HepG2 (cell line): ENCODE data around the gene CNGA3. TPM values are rescaled to one million over a fixed set of nuclear protein-coding genes. Genes with fewer than 3 reads are reported as not detected.

Source experiments
- ATAC-seq: fragments of 200-7000 bp; cut with Tn5 transposase; 3 replicates; pipeline ENCODE4 v1.9.1; 2020; ENCODE audit warnings: mild to moderate bottlenecking, moderate library complexity
- BruUV-seq: library from RNA; stranded (reverse); fragments of 400-500 nt; replicated peaks from 2 replicates; lab custom pipeline; 2021; lab: Mats Ljungman, UMichigan
- CTCF ChIA-PET: fragments of 300-600 bp; formaldehyde crosslinking; extraction: SDS; loops from one replicate; lab custom pipeline; 2021; ENCODE audit warnings: low total read pairs, inconsistent platforms, low intra/inter-chr PET ratio; lab: Yijun Ruan, JAX
- POLR2A ChIA-PET: fragments of 350-600 bp; sonication (Branson Sonifier 250); formaldehyde crosslinking; loops from one replicate; lab custom pipeline; 2020; ENCODE audit warnings: antibody characterized with exemption, inconsistent platforms; lab: Yijun Ruan, JAX
- DNase-seq: peaks from one replicate; pipeline ENCODE4 v3.0.0-alpha.2; 2015; ENCODE audit warnings: low spot score
- FAIRE-seq: peaks from 3 replicates; lab custom pipeline; 2011; peaks lifted over from hg19 to GRCh38; lab: Jason Lieb, UNC
- H2AFZ ChIP-seq: one replicate; pipeline ENCODE4 v1.6.1; 2011; ENCODE audit warnings: low read length, inconsistent platforms
- H3K27ac ChIP-seq: fragments of 300-600 bp; 3 replicates; pipeline ENCODE4 v1.8.0; 2011; ENCODE audit warnings: mixed run types, mild to moderate bottlenecking, mixed read lengths, low read length, inconsistent platforms; ENCODE audit not compliant: insufficient read depth; ENCODE audit errors: extremely low read length
- H3K27me3 ChIP-seq, 2 experiments: fragments of 200-600 bp in 1 of 2; 2 replicates in 1 of 2; 3 replicates in 1 of 2; pipeline versions ENCODE4 v1.6.0 to v1.8.0; 2011; ENCODE audit warnings: low read length in 2 of 2, mild to moderate bottlenecking in 2 of 2, moderate library complexity in 2 of 2, inconsistent platforms in 1 of 2; ENCODE audit not compliant: insufficient read depth in 2 of 2, control insufficient read depth in 1 of 2
- H3K36me3 ChIP-seq, 2 experiments: fragments of 200-600 bp in 1 of 2; replicated peaks in 1 of 2; 2 replicates in 1 of 2; 3 replicates in 1 of 2; pipeline versions ENCODE4 v1.5.1 to v1.8.0; 2011; ENCODE audit warnings: low read length in 2 of 2, inconsistent platforms in 1 of 2; ENCODE audit not compliant: insufficient read depth in 2 of 2, control insufficient read depth in 1 of 2
- H3K4me1 ChIP-seq: 2 replicates; pipeline ENCODE4 v1.5.1; 2012; ENCODE audit warnings: low read length, inconsistent platforms; ENCODE audit not compliant: insufficient read depth
- H3K4me2 ChIP-seq: 2 replicates; pipeline ENCODE4 v1.6.0; 2011; ENCODE audit warnings: low read depth, low read length, inconsistent platforms
- H3K4me3 ChIP-seq, 3 experiments: fragments of 200-600 bp in 1 of 3; sonication (generic), shearing (Covaris generic) in 1 of 3; replicated peaks in 1 of 3; 2 replicates each; pipeline ENCODE4 v1.5.1; 2011 to 2016; ENCODE audit warnings: low read length in 3 of 3, inconsistent platforms in 2 of 3, low read depth in 2 of 3, mild to moderate bottlenecking in 2 of 3, control low read depth in 1 of 3, mixed read lengths in 1 of 3; ENCODE audit not compliant: insufficient read depth in 1 of 3
- H3K79me2 ChIP-seq: one replicate; pipeline ENCODE4 v1.6.1; 2011; ENCODE audit warnings: low read length, inconsistent platforms; ENCODE audit not compliant: insufficient read depth
- H3K9ac ChIP-seq: 2 replicates; pipeline ENCODE4 v1.6.0; 2011; ENCODE audit warnings: mild to moderate bottlenecking, low read depth, low read length, inconsistent platforms; ENCODE audit not compliant: insufficient read depth
- H3K9me3 ChIP-seq: 2 replicates; pipeline ENCODE4 v1.5.1; 2012; ENCODE audit warnings: mild to moderate bottlenecking, low read length
- H4K20me1 ChIP-seq: 2 replicates; pipeline ENCODE4 v1.6.0; 2011; ENCODE audit warnings: inconsistent platforms, mild to moderate bottlenecking, low read length, moderate library complexity; ENCODE audit not compliant: insufficient read depth
- E2F1 ChIP-seq: sonication (generic); formaldehyde crosslinking; IDR thresholded peaks from 2 replicates; pipeline ENCODE4 v1.5.0; 2020; ENCODE audit warnings: missing genetic modification reagents
- IRX3 ChIP-seq: sonication (generic); formaldehyde crosslinking; IDR thresholded peaks from 2 replicates; pipeline ENCODE4 v1.8.1; 2023; ENCODE audit warnings: mild to moderate bottlenecking, low read depth, missing genetic modification reagents, borderline replicate concordance
- KDM1A ChIP-seq: IDR thresholded peaks from 2 replicates; pipeline ENCODE4 v1.6.1; 2016; ENCODE audit warnings: missing compliant biosample characterization
- MAZ ChIP-seq, 2 experiments: sonication (generic) in 1 of 2; formaldehyde crosslinking in 1 of 2; IDR thresholded peaks; 2 replicates each; pipeline versions ENCODE4 v1.5.0 to v1.6.1; 2012 to 2020; ENCODE audit warnings: low read depth in 2 of 2, mild to moderate bottlenecking in 2 of 2, borderline replicate concordance in 1 of 2, improper control_type of control experiment in 1 of 2, low read length in 1 of 2, missing genetic modification reagents in 1 of 2, moderate library complexity in 1 of 2
- TAF15 ChIP-seq: fragments of 200-400 bp; formaldehyde crosslinking; IDR thresholded peaks from one replicate; pipeline ENCODE4 v1.6.1; 2018; ENCODE audit warnings: mild to moderate bottlenecking, low read depth, low read length; ENCODE audit not compliant: poor library complexity, severe bottlenecking
- TCF12 ChIP-seq, 2 experiments: fragments of 450-650 bp in 1 of 2; sonication (generic) in 1 of 2; formaldehyde crosslinking in 1 of 2; IDR thresholded peaks; 2 replicates each; pipeline versions ENCODE4 v1.6.1 to v1.8.0; 2017 to 2022; ENCODE audit warnings: antibody characterized with exemption in 1 of 2, mild to moderate bottlenecking in 1 of 2, missing genetic modification reagents in 1 of 2, moderate library complexity in 1 of 2
- THAP11 ChIP-seq: IDR thresholded peaks from 2 replicates; pipeline ENCODE4 v1.6.1; 2016; ENCODE audit warnings: missing biosample characterization, missing genetic modification reagents
- TIGD3 ChIP-seq: sonication (generic); formaldehyde crosslinking; IDR thresholded peaks from 2 replicates; pipeline ENCODE4 v1.5.1; 2020; ENCODE audit warnings: mild to moderate bottlenecking, missing genetic modification reagents, borderline replicate concordance
- TP53 ChIP-seq: sonication (generic); formaldehyde crosslinking; conservative IDR thresholded peaks from 2 replicates; pipeline ENCODE4 v1.4.0; 2020; ENCODE audit warnings: missing genetic modification reagents
- TSC22D2 ChIP-seq: sonication (generic); formaldehyde crosslinking; IDR thresholded peaks from 2 replicates; pipeline ENCODE4 v1.5.1; 2020; ENCODE audit warnings: missing genetic modification reagents, mild to moderate bottlenecking, borderline replicate concordance
- ZBTB3 ChIP-seq: sonication (generic); formaldehyde crosslinking; IDR thresholded peaks from 2 replicates; pipeline ENCODE4 v1.4.0; 2020; ENCODE audit warnings: low read depth, mild to moderate bottlenecking, moderate library complexity, missing genetic modification reagents, borderline replicate concordance
- ZFP37 ChIP-seq: sonication (generic); formaldehyde crosslinking; IDR thresholded peaks from 2 replicates; pipeline ENCODE4 v1.4.0; 2020; ENCODE audit warnings: missing genetic modification reagents, borderline replicate concordance
- ZFY ChIP-seq: sonication (generic); formaldehyde crosslinking; IDR thresholded peaks from 2 replicates; pipeline ENCODE4 v1.4.0; 2020; ENCODE audit warnings: missing genetic modification reagents
- WGBS: methylation state at CpG from one replicate; pipeline ENCODE4 v1.1.6; 2017; ENCODE audit warnings: low lambda C conversion rate; 5-methylcytosine and 5-hydroxymethylcytosine counted together
- in situ Hi-C: cut with HindIII; loops from 2 replicates; pipeline ENCODE4 v1.10.0; 2017; ENCODE audit warnings: low pct_unique_long_range_greater_than_20kb; ENCODE audit not compliant: extremely low pct_ligation_motif_present
- intact Hi-C: fragments of 100-400 bp; cut with micrococcal nuclease; formaldehyde crosslinking; loops from one replicate; pipeline ENCODE4 v1.10.0; 2022; ENCODE audit not compliant: unreplicated experiment
- polyA plus RNA-seq, 8 experiments: library from polyadenylated mRNA; depleted of rRNA in 3 of 8; stranded (reverse) in 7 of 8; unstranded in 1 of 8; fragments of >200 nt; fragmentation: Illumina TruSeq in 4 of 8; extraction: Trizol in 4 of 8; gene quantifications; 2 replicates each; pipeline versions ENCODE4 v1.2.1 to v1.2.3, GENCODE V29; 2011 to 2016; ENCODE audit warnings: low read depth in 4 of 8, missing spikeins in 1 of 8, mixed read lengths in 1 of 8; ENCODE audit not compliant: insufficient read depth in 1 of 8
- total RNA-seq, 5 experiments: library from RNA; depleted of rRNA; stranded (reverse); fragments of >200 nt; fragmentation: Illumina TruSeq; extraction: Trizol; gene quantifications; 2 replicates each; pipeline ENCODE4 v1.2.3, GENCODE V29; 2016; ENCODE audit warnings: low read depth in 1 of 5

The CNGA3 gene
- total and polyA plus RNA-seq, 2 of the 13 experiments (the other 11 are each of a cell fraction or from before 2014, with no cell fraction given) = not detected

GRCh38 chr2:98383166-98383565, 36.9 kb downstream of the CNGA3 start:
- ATAC-seq = no peak
- DNase-seq = no peak
- TF ChIP-seq TSC22D2 (CRISPR knock-in tag) = no peak
- no peak for TF ChIP-seq THAP11 (CRISPR knock-in tag)
- TF ChIP-seq, all 625 proteins: peak for 0
- CTCF ChIA-PET = no interaction called here
- intact Hi-C loops (no loop called here), in situ Hi-C loops (loop anchor here (5.0 to 10.0 kb wide), 2 partner anchors 576 to 678 kb away; no protein-coding TSS in a partner anchor)
- no peaks in the 10 kb centered on the region for H3K9me3 ChIP-seq
- H3K4me1 ChIP-seq = no peaks in the 10 kb centered on the region
- 4% methylated on average over 6 of the region's 6 CpGs for WGBS
- peaks cover 11% of the 10 kb centered on the region; the same call in 1 of the 2 replicates for H4K20me1 ChIP-seq
- H3K36me3 ChIP-seq = no peaks in the 10 kb centered on the region
- no peak overlapping the region for H3K4me2 ChIP-seq
- H3K9ac ChIP-seq = no peak overlapping the region
- H2AFZ ChIP-seq = no peak overlapping the region
- BruUV-seq = no TSS peak
- H3K27me3 ChIP-seq = peaks cover 3 to 75% of the 10 kb centered on the region in 2 experiments; a peak in 4 of 5 replicates
- no peak overlapping the region for H3K4me3 ChIP-seq
- no peak overlapping the region for H3K27ac ChIP-seq
- POLR2A ChIA-PET = no interaction called here
- FAIRE-seq = no peak
- no peaks in the 10 kb centered on the region for H3K79me2 ChIP-seq

- peak; percentile 79 for DNase-seq
- no peaks in the 10 kb centered on the region for H3K4me1 ChIP-seq
- ATAC-seq = peak; percentile 95
- no peak overlapping the region for H3K4me2 ChIP-seq
- H3K36me3 ChIP-seq = no peaks in the 10 kb centered on the region
- CTCF ChIA-PET = interaction anchor here (1.2 to 1.6 kb wide), 6 partner anchors 9 to 685 kb away, joined by 3 to 15 read pairs (median 8); no protein-coding TSS in a partner anchor
- POLR2A ChIA-PET = no interaction called here
- intact Hi-C loops = loop anchor here (1.0 to 2.0 kb wide), 4 partner anchors 90 to 685 kb away; no protein-coding TSS in a partner anchor
- no peaks in the 10 kb centered on the region for H3K9me3 ChIP-seq
- no peaks in the 10 kb centered on the region for H3K79me2 ChIP-seq
- no peak overlapping the region for H3K27ac ChIP-seq
- in situ Hi-C loops = loop anchor here (10.0 kb wide), 1 partner anchor 680 kb away; no protein-coding TSS in a partner anchor
- peak; percentile 98 for FAIRE-seq
- H4K20me1 ChIP-seq = peaks cover 11% of the 10 kb centered on the region; the same call in 1 of the 2 replicates
- H3K4me3 ChIP-seq = no peak overlapping the region
- no peak overlapping the region for H2AFZ ChIP-seq
- BruUV-seq = no TSS peak
- H3K9ac ChIP-seq = no peak overlapping the region
- under 1% methylated on average over 7 of the region's 7 CpGs for WGBS
- peaks cover under 1 to 68% of the 10 kb centered on the region in 2 experiments; a peak in 4 of 5 replicates for H3K27me3 ChIP-seq
- no peak for TF ChIP-seq ZFP37 (CRISPR knock-in tag)
- no peak for TF ChIP-seq TCF12 (IDR thresholded peaks at IDR 0.05)
- no peak for TF ChIP-seq TCF12 (CRISPR knock-in tag; IDR thresholded peaks at IDR 0.05)
- no peak for TF ChIP-seq IRX3
- no peak for TF ChIP-seq E2F1
- TF ChIP-seq KDM1A (CRISPR knock-in tag) = no peak
- no peak for TF ChIP-seq ZBTB3 (CRISPR knock-in tag)
- TF ChIP-seq TAF15 = no peak
- 0 out of 2 replicates have a peak, but pooled peaks have one; percentile 42 for TF ChIP-seq ZFY
- no peak for TF ChIP-seq TP53 (CRISPR knock-in tag)
- no peak for TF ChIP-seq TIGD3 (CRISPR knock-in tag)
- TF ChIP-seq MAZ (IDR thresholded peaks at IDR 0.05; ENCODE audit: borderline replicate concordance, low read depth, low read length) = 0 out of 2 replicates have a peak, but pooled peaks have one; percentile 19
- no peak for TF ChIP-seq MAZ (CRISPR knock-in tag; IDR thresholded peaks at IDR 0.05; ENCODE audit: low read depth)
These were observed 38.9 kb downstream of the CNGA3 start for GRCh38 chr2:98385050-98385699.
